ENCODE results near the gene COL23A1.

The COL23A1 gene

DNA sequence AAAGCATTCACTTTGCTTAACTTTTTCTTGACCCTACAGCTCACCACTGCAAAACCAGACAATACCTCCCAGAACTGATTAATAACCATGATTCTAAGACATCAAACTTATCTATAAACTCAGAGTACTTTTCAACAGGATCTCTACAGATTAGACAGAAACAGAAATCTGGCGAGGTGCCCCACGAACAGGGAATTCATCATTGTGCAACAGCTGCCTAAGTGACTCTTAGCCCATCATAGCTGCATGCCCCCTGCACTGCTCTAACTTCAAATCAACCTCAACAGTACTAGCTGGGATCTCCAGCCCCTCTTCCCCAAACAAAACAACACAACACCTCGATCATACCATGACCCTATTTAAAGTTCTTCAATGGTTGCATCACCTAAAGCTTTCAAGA, 16.1 kb upstream of the COL23A1 start:
- no peaks in the 10 kb centered on the region for H3K27me3 ChIP-seq (ENCODE audit: control insufficient read depth in 3 of 3, insufficient read depth in 3 of 3, low read depth in 1 of 3, low read length in 3 of 3)
- peaks cover 15 to 96% of the 10 kb centered on the region in 2 donors for H3K36me3 ChIP-seq (replicated peaks in 1 of 2; ENCODE audit: control insufficient read depth in 2 of 2, insufficient read depth in 2 of 2, low read length in 2 of 2)
- no peak overlapping the region for H2BK120ac ChIP-seq (ENCODE audit: low read depth, low read length)
- no peak overlapping the region for H4K91ac ChIP-seq (ENCODE audit: low read depth, low read length, poor library complexity)
- H2AK5ac ChIP-seq (ENCODE audit: low read depth, low read length) = no peak overlapping the region
- H2BK12ac ChIP-seq (ENCODE audit: low read length) = no peak overlapping the region
- no peak for DNase-seq (ENCODE audit: low spot score)
- no peak overlapping the region for H3K4me2 ChIP-seq (ENCODE audit: insufficient read depth, low read length, poor library complexity, severe bottlenecking)
- no peak overlapping the region for H3K9ac ChIP-seq (ENCODE audit: low read depth, low read length, poor library complexity)
- no peak overlapping the region for H3K4me3 ChIP-seq (ENCODE audit: low read length in 2 of 2)
- H4K8ac ChIP-seq (ENCODE audit: low read depth, low read length) = no peak overlapping the region
- no CpG with 5 or more reads among the region's 3 CpGs for WGBS, 2 donors (ENCODE audit: extremely low coverage in 2 of 2, insufficient read length in 2 of 2, insufficient replicate concordance in 1 of 2)
- no peak overlapping the region for H3K23ac ChIP-seq (ENCODE audit: low read depth, low read length, poor library complexity)
- no peak overlapping the region for H3K4ac ChIP-seq (ENCODE audit: low read length)
- no peak overlapping the region for H2BK5ac ChIP-seq (ENCODE audit: low read length)
- H2BK15ac ChIP-seq (ENCODE audit: low read length) = no peak overlapping the region
- peaks cover 6 to 53% of the 10 kb centered on the region in 2 donors for H3K9me3 ChIP-seq (replicated peaks in 1 of 2; ENCODE audit: control insufficient read depth in 2 of 2, insufficient read depth in 1 of 2, low read depth in 1 of 2, low read length in 2 of 2)
- H3K14ac ChIP-seq (ENCODE audit: low read length) = no peak overlapping the region
- no peaks in the 10 kb centered on the region for H3K4me1 ChIP-seq (ENCODE audit: control insufficient read depth in 2 of 2, insufficient read depth in 1 of 2, low read depth in 1 of 2, low read length in 2 of 2)
- H3K27ac ChIP-seq (replicated peaks; ENCODE audit: low read length) = no peak overlapping the region
- no peaks in the 10 kb centered on the region for H3K79me1 ChIP-seq (ENCODE audit: low read depth, low read length)
- H2AFZ ChIP-seq (ENCODE audit: low read length) = no peak overlapping the region
- H3K18ac ChIP-seq (ENCODE audit: low read length) = no peak overlapping the region

DNA sequence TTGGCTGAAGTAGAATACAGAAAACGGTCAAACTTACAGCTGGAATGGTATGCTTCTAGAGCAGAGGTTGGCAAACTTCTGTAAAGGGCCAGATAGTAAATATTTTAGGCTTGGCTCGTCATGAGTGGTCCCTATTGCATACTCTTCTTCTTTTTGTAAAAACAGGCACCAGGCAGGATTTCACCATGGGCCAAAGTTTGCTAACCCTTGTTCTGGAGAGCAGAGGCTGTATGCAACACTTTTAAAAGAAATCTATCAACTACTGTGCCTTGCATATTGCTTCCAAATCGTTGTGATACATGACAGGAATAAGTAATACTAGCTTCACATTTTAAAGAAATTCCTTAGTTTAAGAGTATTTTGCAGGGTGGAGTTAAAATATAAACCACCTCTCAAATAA, 15.6 kb upstream of the COL23A1 start:
- H3K27ac ChIP-seq (replicated peaks; ENCODE audit: low read length) = no peak overlapping the region
- H4K8ac ChIP-seq (ENCODE audit: low read depth, low read length) = no peak overlapping the region
- no peak overlapping the region for H2AK5ac ChIP-seq (ENCODE audit: low read depth, low read length)
- no peaks in the 10 kb centered on the region for H3K27me3 ChIP-seq (ENCODE audit: control insufficient read depth in 3 of 3, insufficient read depth in 3 of 3, low read depth in 1 of 3, low read length in 3 of 3)
- H2BK15ac ChIP-seq (ENCODE audit: low read length) = no peak overlapping the region
- no peak for DNase-seq (ENCODE audit: low spot score)
- no peak overlapping the region for H4K91ac ChIP-seq (ENCODE audit: low read depth, low read length, poor library complexity)
- no peak overlapping the region for H2AFZ ChIP-seq (ENCODE audit: low read length)
- no peak overlapping the region for H3K4me2 ChIP-seq (ENCODE audit: insufficient read depth, low read length, poor library complexity, severe bottlenecking)
- no peak overlapping the region for H3K9ac ChIP-seq (ENCODE audit: low read depth, low read length, poor library complexity)
- H3K79me1 ChIP-seq (ENCODE audit: low read depth, low read length) = no peaks in the 10 kb centered on the region
- H3K14ac ChIP-seq (ENCODE audit: low read length) = no peak overlapping the region
- no peak overlapping the region for H2BK5ac ChIP-seq (ENCODE audit: low read length)
- no peak overlapping the region for H2BK120ac ChIP-seq (ENCODE audit: low read depth, low read length)
- no CpG with 5 or more reads among the region's 3 CpGs for WGBS, 2 donors (ENCODE audit: extremely low coverage in 2 of 2, insufficient read length in 2 of 2, insufficient replicate concordance in 1 of 2)
- H3K23ac ChIP-seq (ENCODE audit: low read depth, low read length, poor library complexity) = no peak overlapping the region
- no peak overlapping the region for H2BK12ac ChIP-seq (ENCODE audit: low read length)
- no peaks in the 10 kb centered on the region for H3K4me1 ChIP-seq (ENCODE audit: control insufficient read depth in 2 of 2, insufficient read depth in 1 of 2, low read depth in 1 of 2, low read length in 2 of 2)
- no peak overlapping the region for H3K4ac ChIP-seq (ENCODE audit: low read length)
- H3K9me3 ChIP-seq (replicated peaks in 1 of 2; ENCODE audit: control insufficient read depth in 2 of 2, insufficient read depth in 1 of 2, low read depth in 1 of 2, low read length in 2 of 2) = peaks cover 6 to 49% of the 10 kb centered on the region in 2 donors
- no peak overlapping the region for H3K18ac ChIP-seq (ENCODE audit: low read length)
- no peak overlapping the region for H3K4me3 ChIP-seq (ENCODE audit: low read length in 2 of 2)
- H3K36me3 ChIP-seq (replicated peaks in 1 of 2; ENCODE audit: control insufficient read depth in 2 of 2, insufficient read depth in 2 of 2, low read length in 2 of 2) = peaks cover 14 to 96% of the 10 kb centered on the region in 2 donors

DNA sequence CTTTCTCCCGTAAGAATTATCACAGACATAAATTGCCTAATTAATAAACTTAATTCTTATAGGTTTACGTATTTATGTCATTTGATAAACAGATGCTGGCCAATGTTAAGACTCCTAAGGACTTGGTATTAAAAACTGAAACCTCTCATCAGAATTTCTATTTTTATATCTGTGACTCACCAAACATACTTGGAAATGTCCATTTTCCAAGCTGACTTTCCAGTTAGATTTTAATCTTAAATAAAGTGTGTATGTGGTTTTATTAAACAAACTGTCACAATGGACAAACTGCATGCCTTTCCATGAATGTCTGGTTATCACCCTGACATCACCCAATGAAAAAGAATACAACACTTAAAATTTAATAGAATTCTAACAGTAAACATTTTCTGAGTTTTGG, 12.6 kb upstream of the COL23A1 start:
- Histone ChIP-seq H2AFZ (ENCODE audit: low read length) (no peak overlapping the region), H4K8ac (ENCODE audit: low read depth, low read length) (no peak overlapping the region), H2BK12ac (ENCODE audit: low read length) (no peak overlapping the region), H3K79me1 (ENCODE audit: low read depth, low read length) (no peaks in the 10 kb centered on the region), H3K27me3 (ENCODE audit: control insufficient read depth in 3 of 3, insufficient read depth in 3 of 3, low read depth in 1 of 3, low read length in 3 of 3) (no peaks in the 10 kb centered on the region), H3K4me1 (ENCODE audit: control insufficient read depth in 2 of 2, insufficient read depth in 1 of 2, low read depth in 1 of 2, low read length in 2 of 2) (no peaks in the 10 kb centered on the region), H2AK5ac (ENCODE audit: low read depth, low read length) (no peak overlapping the region), H3K9ac (ENCODE audit: low read depth, low read length, poor library complexity) (no peak overlapping the region), H2BK15ac (ENCODE audit: low read length) (no peak overlapping the region), H4K91ac (ENCODE audit: low read depth, low read length, poor library complexity) (no peak overlapping the region), H3K4me2 (ENCODE audit: insufficient read depth, low read length, poor library complexity, severe bottlenecking) (no peak overlapping the region), H3K9me3 (replicated peaks in 1 of 2; ENCODE audit: control insufficient read depth in 2 of 2, insufficient read depth in 1 of 2, low read depth in 1 of 2, low read length in 2 of 2) (peaks cover 6 to 46% of the 10 kb centered on the region in 2 donors), H3K14ac (ENCODE audit: low read length) (no peak overlapping the region), H3K27ac (replicated peaks; ENCODE audit: low read length) (no peak overlapping the region), H2BK120ac (ENCODE audit: low read depth, low read length) (no peak overlapping the region), H3K4ac (ENCODE audit: low read length) (no peak overlapping the region), H3K36me3 (replicated peaks in 1 of 2; ENCODE audit: control insufficient read depth in 2 of 2, insufficient read depth in 2 of 2, low read length in 2 of 2) (peaks cover 12 to 86% of the 10 kb centered on the region in 2 donors), H3K4me3 (ENCODE audit: low read length in 2 of 2) (no peak overlapping the region), H3K18ac (ENCODE audit: low read length) (no peak overlapping the region), H2BK5ac (ENCODE audit: low read length) (no peak overlapping the region), H3K23ac (ENCODE audit: low read depth, low read length, poor library complexity) (no peak overlapping the region)
- no peak for DNase-seq (ENCODE audit: low spot score)
- WGBS, 2 donors (ENCODE audit: extremely low coverage in 2 of 2, insufficient read length in 2 of 2, insufficient replicate concordance in 1 of 2) = no CpG with 5 or more reads among the region's 2 CpGs

DNA sequence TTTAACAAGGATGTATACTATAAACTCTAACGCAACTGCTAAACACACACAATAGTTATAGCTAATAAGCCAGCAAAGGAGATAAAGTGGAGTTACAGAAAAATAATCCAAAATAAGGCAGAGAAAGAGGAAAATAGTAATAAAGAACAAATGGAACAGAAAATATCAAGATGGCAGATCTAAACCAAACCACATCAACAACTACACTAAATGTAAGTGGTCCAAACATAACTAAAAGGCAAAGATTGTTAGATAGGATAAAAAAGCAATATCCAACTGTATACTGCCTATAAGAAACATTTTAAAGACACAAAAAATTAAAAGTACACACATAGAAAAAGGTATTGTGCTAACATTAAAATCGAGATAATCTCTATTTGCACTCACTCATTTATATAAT, 5.6 kb upstream of the COL23A1 start:
- H2BK5ac ChIP-seq (ENCODE audit: low read length) = no peak overlapping the region
- H4K8ac ChIP-seq (ENCODE audit: low read depth, low read length) = no peak overlapping the region
- H2BK15ac ChIP-seq (ENCODE audit: low read length) = no peak overlapping the region
- no peak overlapping the region for H3K4me3 ChIP-seq (ENCODE audit: low read length in 2 of 2)
- H3K27ac ChIP-seq (replicated peaks; ENCODE audit: low read length) = no peak overlapping the region
- no peak overlapping the region for H2BK120ac ChIP-seq (ENCODE audit: low read depth, low read length)
- no peak overlapping the region for H3K18ac ChIP-seq (ENCODE audit: low read length)
- no peaks in the 10 kb centered on the region for H3K27me3 ChIP-seq (ENCODE audit: control insufficient read depth in 3 of 3, insufficient read depth in 3 of 3, low read depth in 1 of 3, low read length in 3 of 3)
- H2AFZ ChIP-seq (ENCODE audit: low read length) = no peak overlapping the region
- H4K91ac ChIP-seq (ENCODE audit: low read depth, low read length, poor library complexity) = no peak overlapping the region
- no peak overlapping the region for H3K9ac ChIP-seq (ENCODE audit: low read depth, low read length, poor library complexity)
- no peak overlapping the region for H2AK5ac ChIP-seq (ENCODE audit: low read depth, low read length)
- H3K79me1 ChIP-seq (ENCODE audit: low read depth, low read length) = no peaks in the 10 kb centered on the region
- peaks cover 0 to 28% of the 10 kb centered on the region in 2 donors for H3K9me3 ChIP-seq (replicated peaks in 1 of 2; ENCODE audit: control insufficient read depth in 2 of 2, insufficient read depth in 1 of 2, low read depth in 1 of 2, low read length in 2 of 2)
- WGBS, 2 donors (ENCODE audit: extremely low coverage in 2 of 2, insufficient read length in 2 of 2, insufficient replicate concordance in 1 of 2) = no CpG with 5 or more reads among the region's 2 CpGs
- DNase-seq (ENCODE audit: low spot score) = no peak
- H3K4ac ChIP-seq (ENCODE audit: low read length) = no peak overlapping the region
- H3K36me3 ChIP-seq (replicated peaks in 1 of 2; ENCODE audit: control insufficient read depth in 2 of 2, insufficient read depth in 2 of 2, low read length in 2 of 2) = peaks cover 0 to 23% of the 10 kb centered on the region in 2 donors
- H3K4me2 ChIP-seq (ENCODE audit: insufficient read depth, low read length, poor library complexity, severe bottlenecking) = no peak overlapping the region
- H3K23ac ChIP-seq (ENCODE audit: low read depth, low read length, poor library complexity) = no peak overlapping the region
- H2BK12ac ChIP-seq (ENCODE audit: low read length) = no peak overlapping the region
- no peaks in the 10 kb centered on the region for H3K4me1 ChIP-seq (ENCODE audit: control insufficient read depth in 2 of 2, insufficient read depth in 1 of 2, low read depth in 1 of 2, low read length in 2 of 2)
- no peak overlapping the region for H3K14ac ChIP-seq (ENCODE audit: low read length)

All from neuronal stem cell (in vitro differentiated cells).